Smooth muscle cell (in vitro differentiated cells): ENCODE measurements around the gene CLBA1. TPM values are rescaled to one million over a fixed set of nuclear protein-coding genes. Genes with fewer than 3 reads are reported as not detected.

Experiments used
- DNase-seq: peaks from one replicate; lab custom pipeline; 2025; ENCODE audit not compliant: unreplicated experiment; lab: John Stamatoyannopoulos, UW
- H2AFZ ChIP-seq: fragments of 200-600 bp; sonication (generic); 2 replicates; pipeline ENCODE4 v1.6.0; 2016; ENCODE audit warnings: antibody characterized with exemption, low read depth, mild to moderate bottlenecking
- H3F3A ChIP-seq: fragments of 200-600 bp; sonication (generic); 2 replicates; pipeline ENCODE4 v1.6.0; 2017; ENCODE audit warnings: antibody characterized with exemption, low read depth
- H3K27ac ChIP-seq: fragments of 200-600 bp; sonication (generic); 2 replicates; pipeline ENCODE4 v1.5.1; 2016; ENCODE audit warnings: low read depth, mild to moderate bottlenecking
- H3K27me3 ChIP-seq: fragments of 200-600 bp; sonication (generic); 2 replicates; pipeline ENCODE4 v1.6.1; 2016; ENCODE audit warnings: low read depth, mild to moderate bottlenecking
- H3K36me3 ChIP-seq: fragments of 200-600 bp; sonication (generic); 2 replicates; pipeline ENCODE4 v1.5.1; 2016; ENCODE audit warnings: low read depth
- H3K4me1 ChIP-seq: fragments of 200-600 bp; sonication (generic); 2 replicates; pipeline ENCODE4 v1.5.1; 2016; ENCODE audit warnings: low read depth
- H3K4me2 ChIP-seq: fragments of 200-600 bp; sonication (generic); 2 replicates; pipeline ENCODE4 v1.6.0; 2016; ENCODE audit warnings: mild to moderate bottlenecking
- H3K4me3 ChIP-seq: fragments of 200-600 bp; sonication (generic); 2 replicates; pipeline ENCODE4 v1.5.1; 2016; ENCODE audit warnings: mild to moderate bottlenecking
- H3K79me2 ChIP-seq: fragments of 200-600 bp; sonication (generic); 2 replicates; pipeline ENCODE4 v1.6.0; 2016; ENCODE audit warnings: low read depth, mild to moderate bottlenecking
- H3K9ac ChIP-seq: fragments of 200-600 bp; sonication (generic); 2 replicates; pipeline ENCODE4 v1.6.0; 2016; ENCODE audit warnings: low read depth
- H3K9me3 ChIP-seq: fragments of 200-600 bp; sonication (generic); replicated peaks from 2 replicates; pipeline ENCODE4 v1.5.1; 2016; ENCODE audit warnings: low read depth
- H4K20me1 ChIP-seq: fragments of 200-600 bp; sonication (generic); 2 replicates; pipeline ENCODE4 v1.6.0; 2016; ENCODE audit warnings: low read depth
- WGBS: methylation state at CpG from one replicate; pipeline ENCODE4 v1.1.7; 2016; ENCODE audit warnings: low lambda C conversion rate; 5-methylcytosine and 5-hydroxymethylcytosine counted together
- polyA plus RNA-seq: library from polyadenylated mRNA; unstranded; fragments of >200 nt; fragmentation: Nextera tagmentation; extraction: Ambion mirVana; gene quantifications from 2 replicates; pipeline ENCODE4 v1.2.1, GENCODE V29; 2016
- total RNA-seq: library from RNA; depleted of rRNA; stranded (reverse); fragments of >200 nt; gene quantifications from 2 replicates; pipeline ENCODE4 v1.2.3, GENCODE V29; 2014
- TF ChIP-seq, protein P1 (sequence below): fragments of 200-600 bp; sonication (generic); IDR thresholded peaks from 2 replicates; pipeline ENCODE4 v1.5.1; 2017; ENCODE audit warnings: borderline replicate concordance, mild to moderate bottlenecking, antibody characterized with exemption; ENCODE audit not compliant: insufficient read depth, poor library complexity, severe bottlenecking

Gene CLBA1
- total and polyA plus RNA-seq, 2 experiments from 2014 or later: 5.0 to 8.7 TPM

DNA sequence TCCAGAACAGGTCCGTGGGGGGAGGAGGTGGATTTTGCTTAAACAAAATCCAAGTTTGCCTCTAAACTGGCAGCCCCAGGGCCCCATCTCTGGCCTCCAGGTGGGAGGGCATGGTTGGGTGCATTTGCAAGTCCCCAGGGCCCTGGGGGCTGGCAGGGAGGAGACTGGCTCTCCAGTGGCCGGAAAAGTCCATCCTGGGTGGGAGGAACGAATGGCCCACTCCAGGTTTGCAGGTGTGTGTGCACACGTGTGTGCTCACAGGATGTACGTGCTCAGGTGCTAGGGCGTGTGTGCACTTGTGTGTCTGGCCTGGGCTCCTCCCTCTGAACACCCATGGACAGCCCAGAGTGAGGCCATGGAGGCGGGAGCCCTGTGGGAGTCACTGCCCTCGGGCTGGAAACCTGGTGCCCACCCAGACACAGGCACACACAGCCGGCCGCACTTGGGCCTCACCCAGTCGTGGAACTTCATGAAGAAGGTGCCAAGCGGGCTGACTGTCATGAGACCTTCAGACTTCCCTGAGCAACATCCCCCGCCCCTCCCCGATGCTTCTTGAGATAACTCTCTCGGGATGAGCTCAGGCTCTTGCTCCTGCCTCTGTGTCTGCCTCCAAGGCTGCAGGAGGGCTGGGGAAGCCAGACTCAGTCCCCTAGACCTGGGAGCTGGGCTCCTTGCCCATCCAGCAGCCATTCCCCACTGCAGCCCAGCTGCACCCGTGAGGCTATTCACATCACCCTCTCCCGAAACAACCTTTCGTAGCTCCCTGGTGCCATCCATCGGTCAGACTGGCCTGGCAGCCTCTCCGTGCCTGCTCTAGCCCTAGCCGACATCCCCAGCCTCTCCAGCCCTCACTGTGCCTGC, 16.8 kb upstream of the CLBA1 start:
- H3K79me2 ChIP-seq: no peaks in the 10 kb centered on the region

DNA sequence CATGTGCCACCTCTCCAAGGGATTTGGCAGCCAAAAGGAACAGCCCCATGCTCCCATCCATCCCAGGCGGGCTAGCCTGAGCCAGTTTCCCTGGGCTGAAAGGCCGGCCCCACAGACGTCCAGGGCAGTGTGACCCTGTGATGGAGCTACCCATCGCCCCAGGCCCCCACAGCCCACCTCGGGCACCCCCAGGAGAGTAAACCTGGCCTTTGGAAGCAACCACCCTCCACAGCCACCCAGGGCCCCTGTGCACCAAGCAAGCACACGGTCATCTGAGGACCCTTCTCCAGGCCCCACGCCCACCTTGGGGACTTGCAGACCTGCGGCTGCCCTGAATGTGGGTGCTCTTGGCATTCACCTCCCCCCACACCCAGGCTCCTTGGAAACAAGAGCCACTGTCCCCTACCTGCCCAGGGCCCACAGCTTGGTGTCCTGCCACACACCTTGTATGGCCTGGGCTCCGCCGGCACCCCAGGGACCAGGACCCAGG, 15.8 kb upstream of the CLBA1 start:
- Histone ChIP-seq H2AFZ (no peak overlapping the region), H3K27me3 (no peaks in the 10 kb centered on the region), H3K9me3 (no peaks in the 10 kb centered on the region), H3F3A (peaks cover 3% of the 10 kb centered on the region), H3K9ac (peak overlapping the region; percentile 77), H4K20me1 (peaks cover 14% of the 10 kb centered on the region), H3K4me2 (peak overlapping the region; percentile 78), H3K4me1 (peaks cover 32% of the 10 kb centered on the region), H3K4me3 (peak overlapping the region; percentile 9), H3K79me2 (no peaks in the 10 kb centered on the region), H3K36me3 (no peaks in the 10 kb centered on the region), H3K27ac (peak overlapping the region; percentile 91)
- WGBS: 95% methylated on average over 7 of the region's 10 CpGs
- TF ChIP-seq, protein P1, sequence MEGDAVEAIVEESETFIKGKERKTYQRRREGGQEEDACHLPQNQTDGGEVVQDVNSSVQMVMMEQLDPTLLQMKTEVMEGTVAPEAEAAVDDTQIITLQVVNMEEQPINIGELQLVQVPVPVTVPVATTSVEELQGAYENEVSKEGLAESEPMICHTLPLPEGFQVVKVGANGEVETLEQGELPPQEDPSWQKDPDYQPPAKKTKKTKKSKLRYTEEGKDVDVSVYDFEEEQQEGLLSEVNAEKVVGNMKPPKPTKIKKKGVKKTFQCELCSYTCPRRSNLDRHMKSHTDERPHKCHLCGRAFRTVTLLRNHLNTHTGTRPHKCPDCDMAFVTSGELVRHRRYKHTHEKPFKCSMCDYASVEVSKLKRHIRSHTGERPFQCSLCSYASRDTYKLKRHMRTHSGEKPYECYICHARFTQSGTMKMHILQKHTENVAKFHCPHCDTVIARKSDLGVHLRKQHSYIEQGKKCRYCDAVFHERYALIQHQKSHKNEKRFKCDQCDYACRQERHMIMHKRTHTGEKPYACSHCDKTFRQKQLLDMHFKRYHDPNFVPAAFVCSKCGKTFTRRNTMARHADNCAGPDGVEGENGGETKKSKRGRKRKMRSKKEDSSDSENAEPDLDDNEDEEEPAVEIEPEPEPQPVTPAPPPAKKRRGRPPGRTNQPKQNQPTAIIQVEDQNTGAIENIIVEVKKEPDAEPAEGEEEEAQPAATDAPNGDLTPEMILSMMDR: no peak
- DNase-seq: no peak

More for the DNA sequence above, 16.8 kb upstream of the CLBA1 start:
- H4K20me1 ChIP-seq: peaks cover 20% of the 10 kb centered on the region
- DNase-seq: no peak
- H3K9ac ChIP-seq: no peak overlapping the region
- H3K27ac ChIP-seq: peak overlapping the region; percentile 56
- H3K4me1 ChIP-seq: peaks cover 28% of the 10 kb centered on the region
- H3K36me3 ChIP-seq: no peaks in the 10 kb centered on the region
- H3K9me3 ChIP-seq: no peaks in the 10 kb centered on the region
- peak overlapping the region; percentile 36 for H3K4me3 ChIP-seq
- WGBS: 54% methylated on average over 21 of the region's 21 CpGs
- peak overlapping the region; percentile 88 for H3K4me2 ChIP-seq
- no peaks in the 10 kb centered on the region for H3K27me3 ChIP-seq
- TF ChIP-seq, protein P1: no peak
- H3F3A ChIP-seq: peaks cover 3% of the 10 kb centered on the region
- no peak overlapping the region for H2AFZ ChIP-seq

- TF ChIP-seq, protein P1: no peak
- peak overlapping the region; percentile 77 for H3K9ac ChIP-seq
- H3K9me3 ChIP-seq: no peaks in the 10 kb centered on the region
- DNase-seq: no peak
- H3K27me3 ChIP-seq: no peaks in the 10 kb centered on the region
- peaks cover 32% of the 10 kb centered on the region for H3K4me1 ChIP-seq
- H3K4me2 ChIP-seq: peak overlapping the region; percentile 78
- H3K36me3 ChIP-seq: no peaks in the 10 kb centered on the region
- H2AFZ ChIP-seq: no peak overlapping the region
- H3K79me2 ChIP-seq: no peaks in the 10 kb centered on the region
- 65% methylated on average over 16 of the region's 19 CpGs for WGBS
- peak overlapping the region; percentile 9 for H3K4me3 ChIP-seq
- peak overlapping the region; percentile 91 for H3K27ac ChIP-seq
- peaks cover 3% of the 10 kb centered on the region for H3F3A ChIP-seq
- H4K20me1 ChIP-seq: peaks cover 12% of the 10 kb centered on the region
These were observed 15.1 kb upstream of the CLBA1 start for GRCh38 chr14:104970231-104971068.
